ENCODE results near the gene OR13A1.
A peak's percentile ranks its signal among the peaks of the same experiment; 100 is the strongest.
"Not testable (repeated sequence)": the region's sequence is repeated elsewhere in the genome, so short reads cannot be mapped to it uniquely, and the experiment has no call there.

The OR13A1 gene

DNA sequence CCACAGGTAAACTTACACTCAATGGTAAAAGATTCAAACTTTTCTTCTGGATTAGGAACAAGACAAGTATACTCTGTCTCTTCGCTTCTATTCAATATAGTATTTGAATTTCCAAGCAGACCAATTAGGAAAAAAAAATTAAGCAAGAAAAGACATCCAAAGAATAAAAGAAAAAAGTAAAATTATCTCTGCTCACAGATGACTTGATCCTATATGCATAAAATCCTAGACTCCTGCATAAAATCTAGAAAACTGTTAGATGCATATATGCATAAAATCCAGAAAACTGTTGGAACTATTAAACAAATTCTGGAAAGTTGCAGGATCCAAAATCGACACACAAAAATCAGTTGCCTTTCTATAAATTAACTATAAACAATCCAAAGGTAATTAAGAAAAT is at the start of gene OR13A1:
Gene OR13A1, minus strand, starts transcription at position 101 of the 400 bp plus-strand sequence. CDS start 11,186 bp downstream, outside the sequence.
- DNase-seq (ENCODE audit: low spot score in 2 of 2): no peak
- no peak for ATAC-seq
- Mint-ChIP-seq H3K4me1 (no peaks in the 10 kb centered on the region), H3K36me3 (no peaks in the 10 kb centered on the region), H3K4me3 (no peak within 1 kb of the TSS), H3K9me3 (peaks cover 22% of the 10 kb centered on the region), H3K27ac (no peak within 1 kb of the TSS)

- ATAC-seq; DNase-seq (ENCODE audit: low spot score in 2 of 2); H3K4me3 Mint-ChIP-seq; H3K9me3 Mint-ChIP-seq; H3K36me3 Mint-ChIP-seq; H3K27ac Mint-ChIP-seq: not testable (repeated sequence)
- H3K4me1 Mint-ChIP-seq: peaks cover 10% of the 10 kb centered on the region
Observed at GRCh38 chr10:45361983-45362799, 46.8 kb upstream of the OR13A1 start.

DNA sequence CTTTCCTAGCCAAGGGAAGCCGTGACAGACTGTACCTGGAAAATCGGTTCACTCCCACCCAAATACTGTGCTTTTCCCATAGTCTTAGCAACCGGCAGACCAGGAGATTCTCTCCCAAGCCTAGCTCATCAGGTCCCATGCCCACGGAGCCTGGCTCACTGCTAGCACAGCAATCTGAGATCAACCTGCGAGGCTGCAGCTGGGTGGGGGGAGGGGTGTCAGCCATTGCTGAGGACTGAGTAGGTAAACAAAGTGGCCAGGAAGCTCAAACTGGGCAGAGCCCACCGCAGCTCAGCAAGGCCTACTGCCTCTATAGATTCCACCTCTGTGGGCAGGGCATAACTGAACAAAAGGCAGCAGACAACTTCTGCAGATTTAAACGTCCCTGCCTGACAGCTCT is 43.6 kb upstream of the OR13A1 start:
- ATAC-seq; H3K27ac Mint-ChIP-seq; H3K4me3 Mint-ChIP-seq; H3K36me3 Mint-ChIP-seq; H3K9me3 Mint-ChIP-seq; DNase-seq (ENCODE audit: low spot score in 2 of 2): not testable (repeated sequence)
- H3K4me1 Mint-ChIP-seq: peaks cover 10% of the 10 kb centered on the region

DNA sequence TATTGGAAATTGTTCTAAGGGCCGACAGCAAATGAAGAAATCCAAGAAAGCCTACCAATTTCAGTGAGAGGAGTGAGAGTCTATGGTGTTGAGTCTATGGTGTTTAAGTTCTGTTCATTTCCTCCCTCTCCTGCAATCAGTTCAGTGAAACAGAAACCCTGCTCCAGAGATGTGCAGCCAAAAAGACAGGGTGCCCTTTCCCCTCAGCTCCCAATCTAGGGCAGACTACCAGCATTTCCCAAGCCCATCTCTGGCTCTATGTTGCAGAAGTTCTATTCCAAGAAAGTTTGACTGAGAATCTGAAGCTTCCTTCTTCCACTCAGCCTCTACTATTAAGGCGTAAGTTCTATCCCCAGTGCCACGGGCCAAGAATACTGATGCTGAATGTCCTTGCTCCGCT is 40.1 kb upstream of the OR13A1 start:
- Mint-ChIP-seq H3K36me3 (no peaks in the 10 kb centered on the region), H3K9me3 (no peaks in the 10 kb centered on the region), H3K4me3 (no peak overlapping the region), H3K27ac (no peak overlapping the region), H3K4me1 (peaks cover 16% of the 10 kb centered on the region)
- no peak for ATAC-seq
- DNase-seq (ENCODE audit: low spot score in 2 of 2): no peak

GRCh38 chr10:45354261-45354660 is 38.9 kb upstream of the OR13A1 start:
- ATAC-seq: no peak
- no peak for DNase-seq (ENCODE audit: low spot score in 2 of 2)
- H3K36me3 Mint-ChIP-seq: no peaks in the 10 kb centered on the region
- peaks cover 16% of the 10 kb centered on the region for H3K4me1 Mint-ChIP-seq
- H3K4me3 Mint-ChIP-seq: no peak overlapping the region
- H3K9me3 Mint-ChIP-seq: no peaks in the 10 kb centered on the region
- no peak overlapping the region for H3K27ac Mint-ChIP-seq

GRCh38 chr10:45353186-45353585 is 37.8 kb upstream of the OR13A1 start:
- DNase-seq (ENCODE audit: low spot score in 2 of 2) (no peak), ATAC-seq (peak; percentile 77)
- Mint-ChIP-seq H3K4me1 (peaks cover 16% of the 10 kb centered on the region), H3K9me3 (no peaks in the 10 kb centered on the region), H3K36me3 (no peaks in the 10 kb centered on the region), H3K4me3 (peak overlapping the region; percentile 16), H3K27ac (no peak overlapping the region)

- not testable (repeated sequence) for DNase-seq (ENCODE audit: low spot score in 2 of 2); ATAC-seq; H3K36me3 Mint-ChIP-seq; H3K4me3 Mint-ChIP-seq; H3K27ac Mint-ChIP-seq; H3K9me3 Mint-ChIP-seq
- peaks cover 12% of the 10 kb centered on the region for H3K4me1 Mint-ChIP-seq
Observed at GRCh38 chr10:45348196-45348765, 32.9 kb upstream of the OR13A1 start.

DNA sequence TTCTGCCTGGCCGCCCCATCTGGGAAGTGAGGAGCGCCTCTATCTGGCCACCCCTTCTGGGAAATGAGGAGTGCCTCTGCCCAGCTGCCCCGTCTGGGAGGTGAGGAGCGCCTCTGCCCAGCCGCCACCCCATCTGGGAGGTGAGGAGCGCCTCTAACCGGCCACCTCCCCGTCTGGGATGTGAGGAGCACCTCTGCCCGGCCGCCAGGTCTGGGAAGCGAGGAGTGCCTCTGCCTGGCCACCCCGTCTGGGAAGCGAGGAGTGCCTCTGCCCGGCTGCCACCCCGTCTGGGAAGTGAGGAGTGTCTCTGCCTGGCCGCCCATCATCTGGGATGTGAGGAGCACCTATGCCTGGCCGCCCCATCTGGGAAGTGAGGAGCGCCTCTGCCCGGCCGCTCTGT is 32.1 kb upstream of the OR13A1 start:
- not testable (repeated sequence) for H3K36me3 Mint-ChIP-seq; DNase-seq (ENCODE audit: low spot score in 2 of 2); ATAC-seq; H3K4me3 Mint-ChIP-seq; H3K4me1 Mint-ChIP-seq; H3K27ac Mint-ChIP-seq; H3K9me3 Mint-ChIP-seq

- H3K4me1 Mint-ChIP-seq; ATAC-seq; H3K27ac Mint-ChIP-seq; H3K36me3 Mint-ChIP-seq; H3K4me3 Mint-ChIP-seq; DNase-seq (ENCODE audit: low spot score in 2 of 2); H3K9me3 Mint-ChIP-seq: not testable (repeated sequence)
Observed at GRCh38 chr10:45346652-45347335, 31.4 kb upstream of the OR13A1 start.

GRCh38 chr10:45340420-45340819 is 25.0 kb upstream of the OR13A1 start:
- not testable (repeated sequence) for H3K4me3 Mint-ChIP-seq, ATAC-seq

DNA sequence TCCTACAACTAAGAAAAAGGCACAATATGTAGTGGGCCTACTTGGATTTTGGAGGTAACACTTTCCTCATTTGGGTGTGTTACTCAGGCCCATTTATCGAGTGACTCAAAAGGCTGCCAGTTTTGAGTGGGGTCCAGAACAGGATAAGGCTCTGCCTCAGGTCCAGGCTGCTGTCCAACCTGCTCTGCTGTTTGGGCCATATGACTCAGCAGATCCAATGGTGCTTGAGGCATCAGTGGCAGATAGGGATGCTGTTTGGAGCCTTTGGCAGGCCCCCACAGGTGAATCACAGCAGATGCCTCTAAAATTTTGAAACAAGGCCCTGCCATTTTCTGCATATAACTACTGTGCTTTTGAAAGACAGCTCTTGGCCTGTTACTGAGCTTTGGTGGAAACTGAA is 24.5 kb upstream of the OR13A1 start:
- ATAC-seq (no peak), DNase-seq (ENCODE audit: low spot score in 2 of 2) (no peak)
- H3K36me3 Mint-ChIP-seq: no peaks in the 10 kb centered on the region
- H3K4me3 Mint-ChIP-seq: no peak overlapping the region
- H3K27ac Mint-ChIP-seq: no peak overlapping the region
- H3K9me3 Mint-ChIP-seq: peaks cover 3% of the 10 kb centered on the region
- no peaks in the 10 kb centered on the region for H3K4me1 Mint-ChIP-seq

More at GRCh38 chr10:45340420-45340819, 25.0 kb upstream of the OR13A1 start:
- not testable (repeated sequence) for H3K36me3 Mint-ChIP-seq; H3K27ac Mint-ChIP-seq; H3K9me3 Mint-ChIP-seq; H3K4me1 Mint-ChIP-seq; DNase-seq (ENCODE audit: low spot score in 2 of 2)

GRCh38 chr10:45331824-45332223 is 16.4 kb upstream of the OR13A1 start:
- not testable (repeated sequence) for H3K9me3 Mint-ChIP-seq; H3K4me1 Mint-ChIP-seq; H3K36me3 Mint-ChIP-seq; DNase-seq (ENCODE audit: low spot score in 2 of 2); H3K4me3 Mint-ChIP-seq; H3K27ac Mint-ChIP-seq; ATAC-seq

- H3K4me1 Mint-ChIP-seq; ATAC-seq; H3K36me3 Mint-ChIP-seq; H3K27ac Mint-ChIP-seq; H3K9me3 Mint-ChIP-seq; H3K4me3 Mint-ChIP-seq; DNase-seq (ENCODE audit: low spot score in 2 of 2): not testable (repeated sequence)
Observed at GRCh38 chr10:45326864-45327263, 11.5 kb upstream of the OR13A1 start.

DNA sequence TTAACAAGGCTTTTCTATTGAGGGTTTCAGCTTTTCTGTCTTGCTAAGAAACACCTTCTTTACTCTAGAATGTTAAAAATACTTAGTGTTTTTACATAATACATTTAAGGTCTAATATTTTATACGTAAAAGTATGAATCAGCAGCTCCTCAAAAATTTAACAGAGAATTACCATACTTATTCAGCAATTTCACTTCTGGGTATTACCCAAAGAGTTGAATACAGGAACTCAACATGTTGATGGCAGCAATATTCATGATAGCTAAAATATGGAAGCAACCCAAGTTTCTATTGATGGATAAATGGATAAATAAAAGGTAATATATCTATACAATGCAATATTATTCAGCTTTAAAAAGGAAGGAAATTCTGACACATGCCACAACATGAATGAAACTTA is 9.7 kb upstream of the OR13A1 start:
- Mint-ChIP-seq H3K4me1 (no peaks in the 10 kb centered on the region), H3K36me3 (no peaks in the 10 kb centered on the region), H3K9me3 (peaks cover 5% of the 10 kb centered on the region), H3K27ac (no peak overlapping the region), H3K4me3 (no peak overlapping the region)
- DNase-seq (ENCODE audit: low spot score in 2 of 2) (no peak), ATAC-seq (no peak)

DNA sequence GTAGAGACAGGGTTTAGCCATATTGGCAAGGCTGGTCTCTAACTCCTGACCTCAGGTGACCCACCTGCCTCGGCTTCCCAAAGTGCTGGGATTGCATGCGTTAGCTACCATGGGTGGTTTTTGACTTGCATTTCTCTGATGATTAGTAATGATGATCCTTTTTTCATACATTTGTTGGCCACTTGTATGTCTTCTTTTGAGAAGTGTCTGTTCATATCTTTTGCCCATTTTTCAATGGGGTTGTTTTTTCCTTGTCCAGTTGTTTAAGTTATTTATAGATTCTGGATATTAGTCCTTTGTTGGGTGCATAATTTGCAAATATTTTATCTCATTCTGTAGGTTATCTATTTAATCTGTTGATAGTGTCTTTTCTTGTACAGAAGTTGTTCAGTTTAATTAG is 4.3 kb upstream of the OR13A1 start:
- Mint-ChIP-seq H3K27ac (no peak overlapping the region), H3K4me1 (no peaks in the 10 kb centered on the region), H3K4me3 (no peak overlapping the region), H3K36me3 (no peaks in the 10 kb centered on the region), H3K9me3 (no peaks in the 10 kb centered on the region)
- DNase-seq (ENCODE audit: low spot score in 2 of 2) (no peak), ATAC-seq (no peak)

Measured in stimulated activated effector memory CD8-positive, alpha-beta T cell treated with anti-CD3 and anti-CD28 coated beads, Interleukin-12 subunit alpha, Interleukin-12 subunit beta, amount 100 ng/mL, for 72 hours (primary cell).